ELF-1 (cell line): ENCODE measurements around the gene TCAP.
A peak's percentile ranks its signal among the peaks of the same experiment; 100 is the strongest.

Experiments used
- DNase-seq: peaks from one replicate; pipeline ENCODE4 v3.0.0-alpha.2; 2016; ENCODE audit warnings: low read depth, low spot score

TCAP gene

GRCh38 chr17:39667262-39667944 is 2.3 kb downstream of the TCAP start:
- no peak for DNase-seq

GRCh38 chr17:39667945-39668924 is 3.1 kb downstream of the TCAP start, which contains the start of gene PNMT:
Gene PNMT (plus strand): TSS chr17:39668453. CDS start chr17:39668476, 23 bp downstream.
- peak; percentile 79 for DNase-seq

- DNase-seq: no peak
Observed at GRCh38 chr17:39669897-39670735, 5.0 kb downstream of the TCAP start.

GRCh38 chr17:39670746-39671145 is 5.6 kb downstream of the TCAP start:
- no peak for DNase-seq

GRCh38 chr17:39671651-39672521 is 6.7 kb downstream of the TCAP start:
- DNase-seq: no peak

- DNase-seq: no peak
Observed at GRCh38 chr17:39672522-39673334, 7.6 kb downstream of the TCAP start.

GRCh38 chr17:39673335-39674081 is 8.4 kb downstream of the TCAP start:
- DNase-seq: no peak

- no peak for DNase-seq
Observed at GRCh38 chr17:39674179-39674578, 9.0 kb downstream of the TCAP start.

- DNase-seq: peak; percentile 69
Observed at GRCh38 chr17:39674702-39675389, 9.7 kb downstream of the TCAP start.

GRCh38 chr17:39675390-39676082 is 10.4 kb downstream of the TCAP start:
- no peak for DNase-seq

GRCh38 chr17:39676198-39676819 is 11.2 kb downstream of the TCAP start:
- no peak for DNase-seq

- DNase-seq: no peak
Observed at GRCh38 chr17:39677072-39677471, 11.9 kb downstream of the TCAP start.

GRCh38 chr17:39677542-39678339 is 12.6 kb downstream of the TCAP start:
- no peak for DNase-seq

- DNase-seq: no peak
Observed at GRCh38 chr17:39678340-39679116, 13.4 kb downstream of the TCAP start.

GRCh38 chr17:39679521-39680192 is 14.5 kb downstream of the TCAP start:
- DNase-seq: no peak
